HepG2 (cell line): ENCODE results near the gene GPLD1. TPM values are rescaled to one million over a fixed set of nuclear protein-coding genes. Genes with fewer than 3 reads are reported as not detected.
"Not testable (repeated sequence)": the region's sequence is repeated elsewhere in the genome, so short reads cannot be mapped to it uniquely, and the experiment has no call there.

Experiments
- ATAC-seq: fragments of 200-7000 bp; cut with Tn5 transposase; 3 replicates; pipeline ENCODE4 v1.9.1; 2020; ENCODE audit warnings: mild to moderate bottlenecking, moderate library complexity
- BruUV-seq: library from RNA; stranded (reverse); fragments of 400-500 nt; replicated peaks from 2 replicates; lab custom pipeline; 2021; lab: Mats Ljungman, UMichigan
- CTCF ChIA-PET: fragments of 300-600 bp; formaldehyde crosslinking; extraction: SDS; loops from one replicate; lab custom pipeline; 2021; ENCODE audit warnings: low total read pairs, inconsistent platforms, low intra/inter-chr PET ratio; lab: Yijun Ruan, JAX
- POLR2A ChIA-PET: fragments of 350-600 bp; sonication (Branson Sonifier 250); formaldehyde crosslinking; loops from one replicate; lab custom pipeline; 2020; ENCODE audit warnings: antibody characterized with exemption, inconsistent platforms; lab: Yijun Ruan, JAX
- DNase-seq: peaks from one replicate; pipeline ENCODE4 v3.0.0-alpha.2; 2015; ENCODE audit warnings: low spot score
- FAIRE-seq: peaks from 3 replicates; lab custom pipeline; 2011; peaks lifted over from hg19 to GRCh38; lab: Jason Lieb, UNC
- H2AFZ ChIP-seq: one replicate; pipeline ENCODE4 v1.6.1; 2011; ENCODE audit warnings: low read length, inconsistent platforms
- H3K27ac ChIP-seq: fragments of 300-600 bp; 3 replicates; pipeline ENCODE4 v1.8.0; 2011; ENCODE audit warnings: mixed run types, mild to moderate bottlenecking, mixed read lengths, low read length, inconsistent platforms; ENCODE audit not compliant: insufficient read depth; ENCODE audit errors: extremely low read length
- H3K27me3 ChIP-seq, 2 experiments: fragments of 200-600 bp in 1 of 2; 2 replicates in 1 of 2; 3 replicates in 1 of 2; pipeline versions ENCODE4 v1.6.0 to v1.8.0; 2011; ENCODE audit warnings: low read length in 2 of 2, mild to moderate bottlenecking in 2 of 2, moderate library complexity in 2 of 2, inconsistent platforms in 1 of 2; ENCODE audit not compliant: insufficient read depth in 2 of 2, control insufficient read depth in 1 of 2
- H3K36me3 ChIP-seq, 2 experiments: fragments of 200-600 bp in 1 of 2; replicated peaks in 1 of 2; 2 replicates in 1 of 2; 3 replicates in 1 of 2; pipeline versions ENCODE4 v1.5.1 to v1.8.0; 2011; ENCODE audit warnings: low read length in 2 of 2, inconsistent platforms in 1 of 2; ENCODE audit not compliant: insufficient read depth in 2 of 2, control insufficient read depth in 1 of 2
- H3K4me1 ChIP-seq: 2 replicates; pipeline ENCODE4 v1.5.1; 2012; ENCODE audit warnings: low read length, inconsistent platforms; ENCODE audit not compliant: insufficient read depth
- H3K4me2 ChIP-seq: 2 replicates; pipeline ENCODE4 v1.6.0; 2011; ENCODE audit warnings: low read depth, low read length, inconsistent platforms
- H3K4me3 ChIP-seq, 3 experiments: fragments of 200-600 bp in 1 of 3; sonication (generic), shearing (Covaris generic) in 1 of 3; replicated peaks in 1 of 3; 2 replicates each; pipeline ENCODE4 v1.5.1; 2011 to 2016; ENCODE audit warnings: low read length in 3 of 3, inconsistent platforms in 2 of 3, low read depth in 2 of 3, mild to moderate bottlenecking in 2 of 3, control low read depth in 1 of 3, mixed read lengths in 1 of 3; ENCODE audit not compliant: insufficient read depth in 1 of 3
- H3K79me2 ChIP-seq: one replicate; pipeline ENCODE4 v1.6.1; 2011; ENCODE audit warnings: low read length, inconsistent platforms; ENCODE audit not compliant: insufficient read depth
- H3K9ac ChIP-seq: 2 replicates; pipeline ENCODE4 v1.6.0; 2011; ENCODE audit warnings: mild to moderate bottlenecking, low read depth, low read length, inconsistent platforms; ENCODE audit not compliant: insufficient read depth
- H3K9me3 ChIP-seq: 2 replicates; pipeline ENCODE4 v1.5.1; 2012; ENCODE audit warnings: mild to moderate bottlenecking, low read length
- H4K20me1 ChIP-seq: 2 replicates; pipeline ENCODE4 v1.6.0; 2011; ENCODE audit warnings: inconsistent platforms, mild to moderate bottlenecking, low read length, moderate library complexity; ENCODE audit not compliant: insufficient read depth
- EP300 ChIP-seq, 3 experiments: sonication (generic) in 1 of 3; formaldehyde crosslinking in 1 of 3; IDR thresholded peaks; 2 replicates each; pipeline versions ENCODE4 v1.5.1 to v1.6.1; 2011 to 2020; ENCODE audit warnings: low read depth in 2 of 3, low read length in 2 of 3, borderline replicate concordance in 1 of 3, improper control_type of control experiment in 1 of 3, mild to moderate bottlenecking in 1 of 3, missing genetic modification reagents in 1 of 3, moderate library complexity in 1 of 3
- FOXA3 ChIP-seq: IDR thresholded peaks from 2 replicates; pipeline ENCODE4 v1.6.1; 2016; ENCODE audit warnings: missing genetic modification reagents, missing compliant biosample characterization
- FOXC1 ChIP-seq: sonication (generic); formaldehyde crosslinking; IDR thresholded peaks from 2 replicates; pipeline ENCODE4 v1.8.0; 2022; ENCODE audit warnings: mild to moderate bottlenecking, missing genetic modification reagents, borderline replicate concordance
- FOXK1 ChIP-seq: sonication (generic); formaldehyde crosslinking; IDR thresholded peaks from 2 replicates; pipeline ENCODE4 v1.4.0; 2020; ENCODE audit warnings: low read depth, missing genetic modification reagents, borderline replicate concordance
- FOXP1 ChIP-seq, 2 experiments: fragments of 450-650 bp in 1 of 2; IDR thresholded peaks; 2 replicates each; pipeline ENCODE4 v1.6.1; 2017 to 2018; ENCODE audit warnings: antibody characterized with exemption in 1 of 2
- HMG20A ChIP-seq: IDR thresholded peaks from 2 replicates; pipeline ENCODE4 v1.6.1; 2016; ENCODE audit warnings: borderline replicate concordance
- MXD4 ChIP-seq: IDR thresholded peaks from 2 replicates; pipeline ENCODE4 v1.6.1; 2016; ENCODE audit warnings: mild to moderate bottlenecking, missing biosample characterization, missing genetic modification reagents
- NCOA2 ChIP-seq: sonication (generic); formaldehyde crosslinking; IDR thresholded peaks from 2 replicates; pipeline ENCODE4 v1.8.0; 2022; ENCODE audit warnings: inconsistent platforms
- NFIC ChIP-seq: IDR thresholded peaks from 2 replicates; pipeline ENCODE4 v1.6.1; 2012; ENCODE audit warnings: mild to moderate bottlenecking, low read length, inconsistent platforms
- RARA ChIP-seq: IDR thresholded peaks from 2 replicates; pipeline ENCODE4 v1.6.1; 2016; ENCODE audit warnings: missing genetic modification reagents, missing compliant biosample characterization
- SOX13 ChIP-seq, 3 experiments: fragments of 450-650 bp in 1 of 3; sonication (generic) in 1 of 3; formaldehyde crosslinking in 1 of 3; IDR thresholded peaks in 2 of 3; conservative IDR thresholded peaks in 1 of 3; 2 replicates each; pipeline versions ENCODE4 v1.5.0 to v1.6.1; 2016 to 2020; ENCODE audit warnings: antibody characterized with exemption in 1 of 3, mild to moderate bottlenecking in 1 of 3, missing compliant biosample characterization in 1 of 3, missing genetic modification reagents in 1 of 3, moderate library complexity in 1 of 3
- ZFY ChIP-seq: sonication (generic); formaldehyde crosslinking; IDR thresholded peaks from 2 replicates; pipeline ENCODE4 v1.4.0; 2020; ENCODE audit warnings: missing genetic modification reagents
- ZNF281 ChIP-seq: sonication (generic); formaldehyde crosslinking; IDR thresholded peaks from 2 replicates; pipeline ENCODE4 v1.4.0; 2020; ENCODE audit warnings: missing genetic modification reagents, borderline replicate concordance
- ZNF629 ChIP-seq: sonication (generic); formaldehyde crosslinking; conservative IDR thresholded peaks from 2 replicates; pipeline ENCODE4 v1.5.0; 2020; ENCODE audit warnings: missing genetic modification reagents
- WGBS: methylation state at CpG from one replicate; pipeline ENCODE4 v1.1.6; 2017; ENCODE audit warnings: low lambda C conversion rate; 5-methylcytosine and 5-hydroxymethylcytosine counted together
- in situ Hi-C: cut with HindIII; loops from 2 replicates; pipeline ENCODE4 v1.10.0; 2017; ENCODE audit warnings: low pct_unique_long_range_greater_than_20kb; ENCODE audit not compliant: extremely low pct_ligation_motif_present
- intact Hi-C: fragments of 100-400 bp; cut with micrococcal nuclease; formaldehyde crosslinking; loops from one replicate; pipeline ENCODE4 v1.10.0; 2022; ENCODE audit not compliant: unreplicated experiment
- polyA plus RNA-seq, 8 experiments: library from polyadenylated mRNA; depleted of rRNA in 3 of 8; stranded (reverse) in 7 of 8; unstranded in 1 of 8; fragments of >200 nt; fragmentation: Illumina TruSeq in 4 of 8; extraction: Trizol in 4 of 8; gene quantifications; 2 replicates each; pipeline versions ENCODE4 v1.2.1 to v1.2.3, GENCODE V29; 2011 to 2016; ENCODE audit warnings: low read depth in 4 of 8, missing spikeins in 1 of 8, mixed read lengths in 1 of 8; ENCODE audit not compliant: insufficient read depth in 1 of 8
- total RNA-seq, 5 experiments: library from RNA; depleted of rRNA; stranded (reverse); fragments of >200 nt; fragmentation: Illumina TruSeq; extraction: Trizol; gene quantifications; 2 replicates each; pipeline ENCODE4 v1.2.3, GENCODE V29; 2016; ENCODE audit warnings: low read depth in 1 of 5
- TF ChIP-seq, protein P1 (sequence below): IDR thresholded peaks from 2 replicates; pipeline ENCODE4 v1.6.1; 2016

The GPLD1 gene
- total and polyA plus RNA-seq, 2 of the 13 experiments (the other 11 are each of a cell fraction or from before 2014, with no cell fraction given): 6.2 to 7.6 TPM

DNA sequence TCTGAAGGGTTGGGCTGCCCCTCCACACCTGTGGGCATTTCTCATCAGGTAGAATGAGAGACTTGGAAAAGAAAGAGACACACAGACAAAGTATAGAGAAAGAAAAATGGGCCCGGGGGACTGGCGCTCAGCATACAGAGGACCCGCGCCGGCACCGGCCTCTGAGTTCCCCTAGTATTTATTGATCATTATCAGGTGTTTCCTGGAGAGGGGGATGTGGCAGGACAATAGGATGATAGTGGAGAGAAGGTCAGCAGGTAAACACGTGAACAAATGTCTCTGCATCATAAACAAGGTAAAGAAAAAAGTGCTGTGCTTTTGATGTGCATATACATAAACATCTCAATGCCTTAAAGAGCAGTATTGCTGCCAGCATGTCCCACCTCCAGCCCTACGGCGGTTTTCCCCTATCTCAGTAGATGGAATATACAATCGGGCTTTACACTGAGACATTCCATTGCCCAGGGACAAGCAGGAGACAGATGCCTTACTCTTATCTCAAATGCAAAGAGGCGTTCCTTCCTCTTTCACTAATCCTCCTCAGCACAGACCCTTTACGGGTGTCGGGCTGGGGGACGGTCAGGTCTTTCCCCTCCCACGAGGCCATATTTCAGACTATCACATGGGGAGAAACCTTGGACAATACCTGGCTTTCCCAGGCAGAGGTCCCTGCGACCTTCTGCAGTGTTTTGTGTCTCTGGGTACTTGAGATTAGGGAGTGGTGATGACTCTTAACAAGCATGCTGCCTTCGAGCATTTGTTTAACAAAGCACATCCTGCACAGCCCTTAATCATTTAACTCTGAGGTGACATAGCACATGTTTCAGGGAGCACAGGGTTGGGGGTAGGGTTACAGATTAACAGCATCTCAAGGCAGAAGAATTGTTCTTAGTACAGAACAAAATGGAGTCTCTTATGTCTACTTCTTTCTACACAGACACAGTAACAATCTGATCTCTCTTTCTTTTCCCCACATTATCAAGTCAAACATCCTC lies 89.0 kb downstream of the GPLD1 start:
- Histone ChIP-seq H2AFZ (peak overlapping the region; percentile 71), H3K4me3 (peak overlapping the region; percentile 6 to 50 (median 30); a peak in 4 of 6 replicates)
- POLR2A ChIA-PET; TF ChIP-seq EP300 (CRISPR knock-in tag; IDR thresholded peaks at IDR 0.05; ENCODE audit: borderline replicate concordance); FOXP1 (IDR thresholded peaks at IDR 0.05): not testable (repeated sequence)
- TF ChIP-seq, protein P1, sequence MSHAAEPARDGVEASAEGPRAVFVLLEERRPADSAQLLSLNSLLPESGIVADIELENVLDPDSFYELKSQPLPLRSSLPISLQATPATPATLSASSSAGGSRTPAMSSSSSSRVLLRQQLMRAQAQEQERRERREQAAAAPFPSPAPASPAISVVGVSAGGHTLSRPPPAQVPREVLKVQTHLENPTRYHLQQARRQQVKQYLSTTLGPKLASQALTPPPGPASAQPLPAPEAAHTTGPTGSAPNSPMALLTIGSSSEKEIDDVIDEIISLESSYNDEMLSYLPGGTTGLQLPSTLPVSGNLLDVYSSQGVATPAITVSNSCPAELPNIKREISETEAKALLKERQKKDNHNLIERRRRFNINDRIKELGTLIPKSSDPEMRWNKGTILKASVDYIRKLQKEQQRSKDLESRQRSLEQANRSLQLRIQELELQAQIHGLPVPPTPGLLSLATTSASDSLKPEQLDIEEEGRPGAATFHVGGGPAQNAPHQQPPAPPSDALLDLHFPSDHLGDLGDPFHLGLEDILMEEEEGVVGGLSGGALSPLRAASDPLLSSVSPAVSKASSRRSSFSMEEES (CRISPR knock-in tag): 0 out of 2 replicates have a peak, but pooled peaks have one; percentile 13
- peak in 1 of 2 experiments; percentile 19; a peak in 1 of 4 replicates for TF ChIP-seq EP300 (IDR thresholded peaks at IDR 0.05; ENCODE audit: low read depth in 2 of 2, low read length in 2 of 2)
- 0 out of 2 replicates have a peak, but pooled peaks have one; percentile 34 for TF ChIP-seq FOXK1
- peak; percentile 8; the same call in 1 of the 2 replicates for TF ChIP-seq HMG20A
- TF ChIP-seq ZNF281 (CRISPR knock-in tag): peak; percentile 31; the same call in 1 of the 2 replicates
- TF ChIP-seq FOXC1 (CRISPR knock-in tag): 0 out of 2 replicates have a peak, but pooled peaks have one; percentile 25
- TF ChIP-seq MXD4 (CRISPR knock-in tag): 0 out of 2 replicates have a peak, but pooled peaks have one; percentile 26
- 0 out of 2 replicates have a peak, but pooled peaks have one; percentile 18 for TF ChIP-seq FOXA3
- 0 out of 2 replicates have a peak, but pooled peaks have one; percentile 36 for TF ChIP-seq RARA
- 0 out of 2 replicates have a peak, but pooled peaks have one; percentile 16 for TF ChIP-seq NFIC
- peak; percentile 37; the same call in 1 of the 2 replicates for TF ChIP-seq NCOA2 (CRISPR knock-in tag)
- TF ChIP-seq ZFY: 0 out of 2 replicates have a peak, but pooled peaks have one; percentile 23
- TF ChIP-seq FOXP1 (CRISPR knock-in tag; IDR thresholded peaks at IDR 0.05): peak; percentile 85
- TF ChIP-seq ZNF629 (CRISPR knock-in tag): 0 out of 2 replicates have a peak, but pooled peaks have one; percentile 8
- peak; percentile 74 for TF ChIP-seq SOX13 (IDR thresholded peaks at IDR 0.05)
- peak in 1 of 2 experiments; percentile 92; a peak in 2 of 4 replicates for TF ChIP-seq SOX13 (CRISPR knock-in tag; conservative IDR thresholded peaks at IDR 0.05 in 1 of 2, IDR thresholded peaks at IDR 0.05 in 1 of 2)

More for the DNA sequence above, 89.0 kb downstream of the GPLD1 start:
- intact Hi-C loops: loop anchor here (5.0 kb wide), 1 partner anchor 338 kb away; no protein-coding TSS in a partner anchor
- H4K20me1 ChIP-seq, ATAC-seq, FAIRE-seq, BruUV-seq, H3K27ac ChIP-seq, in situ Hi-C loops, H3K36me3 ChIP-seq, H3K27me3 ChIP-seq: not testable (repeated sequence)
- Histone ChIP-seq H3K9me3 (peaks cover 12% of the 10 kb centered on the region), H3K4me1 (peaks cover 51% of the 10 kb centered on the region), H3K9ac (peak overlapping the region; percentile 1; the same call in 1 of the 2 replicates), H3K4me2 (peak overlapping the region; percentile 88), H3K79me2 (peaks cover 31% of the 10 kb centered on the region)
- DNase-seq: peak; percentile 32
- WGBS: 3% methylated on average over 17 of the region's 17 CpGs
- CTCF ChIA-PET: interaction anchor here (1.6 kb wide), 1 partner anchor 117 kb away, joined by 6 read pairs; no protein-coding TSS in a partner anchor
